Measurements from ENCODE around the gene AKAP8. TPM values are rescaled to one million over a fixed set of nuclear protein-coding genes. Genes with fewer than 3 reads are reported as not detected.

AKAP8 gene
- total and polyA plus RNA-seq, 2 of the 4 experiments (the other 2 are of a cell fraction) = 12.2 to 13.4 TPM

- no peak for TF ChIP-seq CTCF (conservative IDR thresholded peaks at IDR 0.05; ENCODE audit: low read depth, low read length)
Measured at GRCh38 chr19:15418231-15418578, 38.6 kb upstream of the AKAP8 start (continued).

- H3K9ac ChIP-seq (ENCODE audit: low read depth, low read length) = peak overlapping the region; percentile 82
- peak overlapping the region; percentile 77 for H3K23ac ChIP-seq (ENCODE audit: low read depth, low read length)
- H3K79me1 ChIP-seq (ENCODE audit: low read depth in 1 of 2, low read length in 2 of 2) = peaks cover 0 to 45% of the 10 kb centered on the region in 2 experiments; a peak in 2 of 4 replicates
- H2BK20ac ChIP-seq (ENCODE audit: low read depth, low read length) = no peak overlapping the region
- no peak overlapping the region for H2BK120ac ChIP-seq (ENCODE audit: low read depth, low read length)
- H3K18ac ChIP-seq (ENCODE audit: low read depth, low read length) = no peak overlapping the region
- H2BK15ac ChIP-seq (ENCODE audit: low read depth, low read length) = no peak overlapping the region
- ATAC-seq (ENCODE audit: low read depth) (no peak), DNase-seq (no peak)
- H4K91ac ChIP-seq (ENCODE audit: insufficient read depth, low read depth, low read length) = no peak overlapping the region
- H4K20me1 ChIP-seq (ENCODE audit: insufficient read depth, low read length) = peaks cover 72% of the 10 kb centered on the region
- peak overlapping the region; percentile 37; the same call in 1 of the 2 replicates for H3K56ac ChIP-seq (ENCODE audit: extremely low read depth, insufficient read depth, low read length)
- no peak for TF ChIP-seq MAZ (IDR thresholded peaks at IDR 0.05; ENCODE audit: borderline replicate concordance, low read depth, low read length)
- TF ChIP-seq NFE2L2 (IDR thresholded peaks at IDR 0.05; ENCODE audit: low read depth, low read length) = no peak
- no peak for TF ChIP-seq MXI1 (IDR thresholded peaks at IDR 0.05; ENCODE audit: borderline replicate concordance, low read depth, low read length)
- no peak for TF ChIP-seq FOS (IDR thresholded peaks at IDR 0.05; ENCODE audit: low read depth, low read length)
- no peak for TF ChIP-seq RFX5 (IDR thresholded peaks at IDR 0.05; ENCODE audit: low read depth, low read length)
- TF ChIP-seq, protein P1, sequence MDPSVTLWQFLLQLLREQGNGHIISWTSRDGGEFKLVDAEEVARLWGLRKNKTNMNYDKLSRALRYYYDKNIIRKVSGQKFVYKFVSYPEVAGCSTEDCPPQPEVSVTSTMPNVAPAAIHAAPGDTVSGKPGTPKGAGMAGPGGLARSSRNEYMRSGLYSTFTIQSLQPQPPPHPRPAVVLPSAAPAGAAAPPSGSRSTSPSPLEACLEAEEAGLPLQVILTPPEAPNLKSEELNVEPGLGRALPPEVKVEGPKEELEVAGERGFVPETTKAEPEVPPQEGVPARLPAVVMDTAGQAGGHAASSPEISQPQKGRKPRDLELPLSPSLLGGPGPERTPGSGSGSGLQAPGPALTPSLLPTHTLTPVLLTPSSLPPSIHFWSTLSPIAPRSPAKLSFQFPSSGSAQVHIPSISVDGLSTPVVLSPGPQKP (IDR thresholded peaks at IDR 0.05; ENCODE audit: borderline replicate concordance, low read depth, low read length) = no peak
- no peak for TF ChIP-seq MAFK (IDR thresholded peaks at IDR 0.05; ENCODE audit: low read depth, low read length)
- TF ChIP-seq SMC3 (IDR thresholded peaks at IDR 0.05; ENCODE audit: low read depth, low read length) = no peak
- no peak for TF ChIP-seq POLR2A (IDR thresholded peaks at IDR 0.05; ENCODE audit: low read depth, low read length)
- in situ Hi-C loops (cut with MboI; ENCODE audit: low sequenced_read_pairs) = loop anchor here (25.0 kb wide), 1 partner anchor 770 kb away; the partner anchor contains the start of genes AP1M1 and FAM32A
- POLR2A ChIA-PET (ENCODE audit: unreplicated experiment) = interaction anchor here (0.6 kb wide), 1 partner anchor 201 kb away, joined by 8 read pairs; no protein-coding TSS in a partner anchor
- dilution Hi-C loops (cut with HindIII; ENCODE audit: low sequenced_read_pairs, unreplicated experiment) = no loop called here
- H3K27me3 ChIP-seq (ENCODE audit: control insufficient read depth, insufficient read depth, low read length) = no peaks in the 10 kb centered on the region
- H3K4ac ChIP-seq (ENCODE audit: low read depth, low read length) = peak overlapping the region; percentile 2; the same call in 1 of the 2 replicates
- peak overlapping the region; percentile 20; the same call in 1 of the 2 replicates for H2AK5ac ChIP-seq (ENCODE audit: low read depth, low read length)
- 2% methylated on average over 6 of the region's 9 CpGs; no CpG with 5 or more reads in 1 of the 2 experiments for WGBS, 2 experiments (ENCODE audit: extremely low coverage in 2 of 2, insufficient read length in 1 of 2)
- H4K8ac ChIP-seq (ENCODE audit: low read depth in 2 of 2, low read length in 2 of 2) = no peak overlapping the region
- no peaks in the 10 kb centered on the region for H3K9me3 ChIP-seq (ENCODE audit: control insufficient read depth, insufficient read depth, low read length)
- H3K27ac ChIP-seq (ENCODE audit: insufficient read depth, low read length) = peak overlapping the region; percentile 85
- peaks cover 22% of the 10 kb centered on the region for H3K9me1 ChIP-seq (ENCODE audit: insufficient read depth, low read length)
- CTCF ChIA-PET = interaction anchor here (0.8 kb wide), 1 partner anchor 155 kb away, joined by 5 read pairs; no protein-coding TSS in a partner anchor
- H3K36me3 ChIP-seq (ENCODE audit: control insufficient read depth, insufficient read depth, low read length) = peaks cover 12% of the 10 kb centered on the region
- H2AFZ ChIP-seq (replicated peaks; ENCODE audit: low read length, poor library complexity) = peak overlapping the region; percentile 93
- peak overlapping the region; percentile 69 for H3K4me3 ChIP-seq (ENCODE audit: insufficient read depth, low read depth, low read length)
- H2BK5ac ChIP-seq (ENCODE audit: low read depth, low read length, poor library complexity, severe bottlenecking) = no peak overlapping the region
- peak overlapping the region; percentile 86 for H3K14ac ChIP-seq (replicated peaks; ENCODE audit: low read depth, low read length)
- intact Hi-C loops (cut with micrococcal nuclease) = loop anchor here (1.0 to 10.0 kb wide), 3 partner anchors 26 to 243 kb away; partner anchors contain the start of gene AKAP8
- no peak overlapping the region for H4K5ac ChIP-seq (ENCODE audit: low read depth, low read length)
- peak overlapping the region; percentile 99 for H2AK9ac ChIP-seq (replicated peaks; ENCODE audit: low read depth, low read length, poor library complexity)
- no TSS peak for BruUV-seq (replicated peaks)
- peaks cover 17% of the 10 kb centered on the region for H3K4me1 ChIP-seq (ENCODE audit: control insufficient read depth, insufficient read depth, low read length)
- H3K4me2 ChIP-seq (ENCODE audit: low read depth, low read length) = peak overlapping the region; percentile 96
Measured at GRCh38 chr19:15417699-15418098, 38.1 kb upstream of the AKAP8 start.

Measured in IMR-90 (cell line).